KBM-7 (cell line): ENCODE results near the gene AJUBA.
"Not testable (repeated sequence)": the region's sequence is repeated elsewhere in the genome, so short reads cannot be mapped to it uniquely, and the experiment has no call there.

ENCODE experiments used
- DNase-seq: peaks from one replicate; pipeline ENCODE4 v3.0.0-alpha.2; 2015
- in situ Hi-C: fragments of 300-500 bp; cut with MboI; formaldehyde crosslinking; loops from 2 replicates; pipeline ENCODE4 v1.14.3; 2020; ENCODE audit warnings: low sequenced_read_pairs, low pct_unique_long_range_greater_than_20kb, mixed read lengths

The AJUBA gene

GRCh38 chr14:23008831-23009230 is 26.5 kb upstream of the AJUBA start:
- DNase-seq, result peak; percentile 78
- in situ Hi-C loops, result no loop called here

GRCh38 chr14:23006544-23007419 is 24.4 kb upstream of the AJUBA start:
- in situ Hi-C loops, result no loop called here
- DNase-seq, result peak; percentile 99

GRCh38 chr14:23006188-23006534 is 23.8 kb upstream of the AJUBA start:
- in situ Hi-C loops, result no loop called here
- DNase-seq, result peak; percentile 29

- in situ Hi-C loops, result no loop called here
- no peak for DNase-seq
Observed at GRCh38 chr14:23005451-23006187, 23.3 kb upstream of the AJUBA start.

GRCh38 chr14:23004274-23004673 is 21.9 kb upstream of the AJUBA start:
- in situ Hi-C loops, DNase-seq: not testable (repeated sequence)

GRCh38 chr14:23002592-23002991 is 20.2 kb upstream of the AJUBA start:
- in situ Hi-C loops, result no loop called here
- no peak for DNase-seq

- in situ Hi-C loops, result no loop called here
- no peak for DNase-seq
Observed at GRCh38 chr14:23000860-23001259, 18.5 kb upstream of the AJUBA start.

GRCh38 chr14:22998329-22999012 is 16.1 kb upstream of the AJUBA start:
- in situ Hi-C loops, result no loop called here
- DNase-seq, result no peak

GRCh38 chr14:22997676-22998323 is 15.4 kb upstream of the AJUBA start:
- DNase-seq, result no peak
- in situ Hi-C loops, result no loop called here

- DNase-seq, result no peak
- in situ Hi-C loops, result no loop called here
Observed at GRCh38 chr14:22996768-22997654, 14.7 kb upstream of the AJUBA start.

GRCh38 chr14:22995889-22996625 is 13.7 kb upstream of the AJUBA start:
- in situ Hi-C loops, result no loop called here
- DNase-seq, result no peak

- DNase-seq, result peak; percentile 73
- in situ Hi-C loops, result no loop called here
Observed at GRCh38 chr14:22994762-22995275, 12.5 kb upstream of the AJUBA start.

- DNase-seq, result no peak
- in situ Hi-C loops, result no loop called here
Observed at GRCh38 chr14:22993517-22993916, 11.2 kb upstream of the AJUBA start.

GRCh38 chr14:22991852-22992251 is 9.5 kb upstream of the AJUBA start:
- in situ Hi-C loops, result no loop called here

GRCh38 chr14:22987291-22987690 is 4.9 kb upstream of the AJUBA start:
- in situ Hi-C loops, result loop anchor here (10.0 kb wide), 1 partner anchor 78 kb away; no protein-coding TSS in a partner anchor
- no peak for DNase-seq

More at GRCh38 chr14:22991852-22992251, 9.5 kb upstream of the AJUBA start:
- no peak for DNase-seq

- in situ Hi-C loops, result loop anchor here (10.0 kb wide), 1 partner anchor 78 kb away; no protein-coding TSS in a partner anchor
- peak; percentile 79 for DNase-seq
Observed at GRCh38 chr14:22986508-22987054, 4.2 kb upstream of the AJUBA start.

- in situ Hi-C loops, result loop anchor here (10.0 kb wide), 1 partner anchor 79 kb away; no protein-coding TSS in a partner anchor
Observed at GRCh38 chr14:22985894-22986507, 3.6 kb upstream of the AJUBA start.

More at GRCh38 chr14:22985894-22986507, 3.6 kb upstream of the AJUBA start:
- DNase-seq, result no peak
